Limb (tissue), 2 donors: ENCODE results near the gene EXOG.

Experiments
- DNase-seq, 2 donors: peaks; one replicate each; pipeline ENCODE4 v3.0.0-alpha.2; 2016; ENCODE audit errors: extremely low spot score in 2 of 2

EXOG gene

DNA sequence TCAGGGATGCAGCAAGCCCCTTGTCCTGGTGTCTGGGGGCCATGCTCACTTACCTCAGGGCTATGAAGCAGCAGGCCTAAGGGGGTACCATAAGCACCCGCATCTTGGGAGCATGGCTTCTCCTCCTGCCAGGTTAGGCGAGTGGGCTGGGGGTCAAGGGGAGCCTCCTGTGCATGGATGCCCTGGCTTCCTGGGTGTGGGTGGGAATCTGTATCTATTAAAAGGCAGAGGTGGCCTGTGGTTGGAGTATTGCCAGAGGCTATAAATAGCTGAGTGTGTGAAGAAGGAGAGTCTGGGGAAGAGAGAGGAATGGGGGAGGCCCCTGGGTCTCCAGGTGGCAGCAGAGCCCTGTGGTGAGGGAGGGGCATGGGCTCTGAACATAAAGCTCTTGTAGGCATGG is 22.9 kb upstream of the EXOG start:
- no peak for DNase-seq

DNA sequence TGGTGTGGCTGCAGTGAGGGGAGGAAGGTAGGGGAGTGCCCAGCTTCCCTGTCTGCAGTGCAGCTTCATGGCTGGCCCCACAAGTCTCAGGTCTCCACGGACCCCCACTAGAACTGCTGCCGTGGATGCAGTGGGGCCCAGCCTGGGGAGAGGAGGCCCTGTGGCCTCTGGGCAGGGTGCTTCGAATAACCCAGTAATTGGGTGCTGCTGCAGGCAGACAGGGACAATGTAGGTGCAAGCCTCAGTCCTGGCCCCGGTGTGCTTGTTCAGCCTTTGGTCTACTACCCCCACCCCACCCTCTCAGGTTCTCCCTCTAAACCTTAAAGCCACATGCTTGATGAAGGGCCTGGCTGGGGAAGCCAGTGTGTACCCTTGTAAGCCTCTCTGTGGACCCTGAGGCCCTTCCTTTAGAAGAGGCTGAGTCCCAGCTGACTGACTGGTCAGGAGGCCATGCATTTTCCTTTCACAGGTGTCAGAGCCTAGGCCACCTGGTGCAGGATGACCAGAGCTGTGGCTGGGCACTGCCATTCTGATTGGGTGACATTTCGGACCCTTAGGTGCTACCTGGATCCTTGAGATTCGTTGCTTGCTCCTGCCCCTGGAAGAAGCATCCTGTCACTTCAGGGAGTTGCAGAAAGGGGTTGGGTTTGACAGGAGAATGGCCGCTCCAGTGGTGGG is 21.1 kb upstream of the EXOG start:
- no peak for DNase-seq

DNA sequence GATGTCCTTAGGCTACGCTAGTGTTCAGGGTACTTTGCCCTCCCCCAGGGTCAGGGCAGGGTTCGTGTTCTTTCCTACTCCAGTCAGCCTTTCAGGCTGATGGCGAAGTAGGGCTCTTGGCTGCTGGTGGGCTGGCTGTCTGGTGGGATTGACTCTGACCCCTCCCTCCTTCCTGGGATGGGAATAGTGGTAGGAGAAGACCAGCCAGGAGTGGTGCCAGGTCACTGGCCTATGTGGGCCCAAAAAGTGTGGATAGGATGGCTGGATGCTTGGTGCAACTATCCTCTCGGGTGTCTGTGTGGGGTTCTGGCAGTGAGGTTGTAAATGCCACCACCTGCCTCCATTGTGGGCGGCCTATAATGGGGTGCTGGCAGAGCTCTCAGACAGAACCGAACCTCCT is 20.4 kb upstream of the EXOG start:
- DNase-seq = no peak

DNA sequence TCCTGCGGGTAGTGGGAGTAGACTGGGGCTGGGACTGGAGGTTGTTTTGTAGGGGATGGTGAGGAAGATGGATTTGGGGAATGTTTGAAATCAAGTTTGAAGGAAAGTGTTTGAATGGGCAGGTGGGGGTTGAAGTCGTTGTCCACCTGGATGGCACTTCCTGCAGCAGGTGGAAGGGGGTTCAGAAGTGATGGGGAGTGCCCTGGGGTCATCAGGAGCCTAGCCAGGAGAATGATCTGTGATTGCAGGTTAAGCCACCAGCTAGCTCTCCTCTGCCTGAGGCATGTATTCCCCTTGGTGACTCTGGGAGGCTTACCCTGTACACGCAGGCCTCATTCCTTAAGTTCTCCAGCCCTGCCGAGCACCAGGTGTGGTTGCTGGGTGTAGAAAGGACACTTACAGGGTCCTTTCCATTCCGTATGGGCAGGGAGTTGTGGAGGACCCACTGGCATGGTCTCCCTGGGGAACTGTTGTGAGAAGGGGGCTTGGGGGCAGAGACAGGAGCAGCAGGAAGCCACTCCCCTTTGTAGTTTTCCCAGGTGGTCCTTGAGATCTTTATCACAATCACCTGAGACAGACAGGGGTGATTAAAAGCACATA is 19.9 kb upstream of the EXOG start:
- no peak for DNase-seq

DNA sequence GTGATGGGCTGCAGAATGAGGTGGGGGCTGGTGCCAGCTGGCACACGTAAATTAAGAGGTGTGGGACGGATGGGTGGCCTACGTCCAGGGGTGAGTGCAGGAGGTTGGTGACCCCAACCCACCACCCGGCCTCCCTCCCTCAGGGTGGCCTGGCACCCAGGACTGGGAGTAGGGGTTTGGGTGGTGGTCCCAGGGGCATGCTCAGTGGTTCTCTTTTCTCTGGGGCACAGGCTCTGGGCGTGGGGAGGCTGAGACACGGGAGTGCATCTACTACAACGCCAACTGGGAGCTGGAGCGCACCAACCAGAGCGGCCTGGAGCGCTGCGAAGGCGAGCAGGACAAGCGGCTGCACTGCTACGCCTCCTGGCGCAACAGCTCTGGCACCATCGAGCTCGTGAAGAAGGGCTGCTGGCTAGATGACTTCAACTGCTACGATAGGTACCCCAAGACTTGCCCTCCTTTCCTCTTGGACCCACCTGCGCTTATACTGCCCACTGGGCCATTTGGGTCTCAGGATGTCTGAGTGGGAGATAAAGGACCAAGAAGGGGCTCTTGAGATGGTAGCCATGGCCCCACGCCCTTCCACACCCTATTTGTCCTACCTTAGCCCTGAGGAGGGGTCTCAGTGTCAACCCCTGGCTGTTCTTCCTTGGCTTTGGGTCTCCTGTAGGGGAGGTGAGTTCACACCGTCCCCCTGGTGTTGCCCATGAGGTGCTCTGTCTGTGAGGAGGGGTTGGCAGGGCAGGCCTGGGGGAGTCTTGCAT is 18.9 kb upstream of the EXOG start:
- DNase-seq = no peak

DNA sequence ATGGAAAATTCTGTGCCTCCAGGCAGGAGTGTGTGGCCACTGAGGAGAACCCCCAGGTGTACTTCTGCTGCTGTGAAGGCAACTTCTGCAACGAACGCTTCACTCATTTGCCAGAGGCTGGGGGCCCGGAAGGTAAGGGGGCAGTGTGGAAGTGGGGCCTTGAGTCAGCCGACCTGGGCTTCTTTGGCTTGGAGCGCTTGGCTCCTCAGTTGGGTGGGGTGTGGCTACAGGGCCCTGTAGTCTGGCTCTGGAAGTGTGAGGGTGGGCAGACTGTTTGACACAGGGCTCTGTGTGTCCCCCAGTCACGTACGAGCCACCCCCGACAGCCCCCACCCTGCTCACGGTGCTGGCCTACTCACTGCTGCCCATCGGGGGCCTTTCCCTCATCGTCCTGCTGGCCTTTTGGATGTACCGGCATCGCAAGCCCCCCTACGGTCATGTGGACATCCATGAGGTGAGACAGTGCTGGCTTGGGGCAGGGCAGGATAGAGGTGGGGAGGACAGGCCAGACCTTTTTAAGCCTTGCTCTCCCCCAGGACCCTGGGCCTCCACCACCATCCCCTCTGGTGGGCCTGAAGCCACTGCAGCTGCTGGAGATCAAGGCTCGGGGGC is 18.2 kb upstream of the EXOG start:
- DNase-seq = no peak

DNA sequence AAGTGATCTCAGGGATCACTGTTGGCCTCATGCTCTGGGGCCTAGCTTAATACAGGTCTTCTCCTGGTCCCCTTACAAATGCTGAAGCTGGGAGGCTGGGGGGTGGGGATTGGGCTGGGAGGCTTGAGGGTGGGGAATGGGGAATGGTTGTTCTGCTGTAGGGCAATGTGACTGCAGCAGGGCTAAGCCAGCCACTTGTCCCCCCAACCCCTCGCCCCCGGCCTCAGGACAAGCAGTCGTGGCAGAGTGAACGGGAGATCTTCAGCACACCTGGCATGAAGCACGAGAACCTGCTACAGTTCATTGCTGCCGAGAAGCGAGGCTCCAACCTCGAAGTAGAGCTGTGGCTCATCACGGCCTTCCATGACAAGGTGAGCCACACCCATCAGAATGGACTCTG is 17.2 kb upstream of the EXOG start:
- DNase-seq = no peak

DNA sequence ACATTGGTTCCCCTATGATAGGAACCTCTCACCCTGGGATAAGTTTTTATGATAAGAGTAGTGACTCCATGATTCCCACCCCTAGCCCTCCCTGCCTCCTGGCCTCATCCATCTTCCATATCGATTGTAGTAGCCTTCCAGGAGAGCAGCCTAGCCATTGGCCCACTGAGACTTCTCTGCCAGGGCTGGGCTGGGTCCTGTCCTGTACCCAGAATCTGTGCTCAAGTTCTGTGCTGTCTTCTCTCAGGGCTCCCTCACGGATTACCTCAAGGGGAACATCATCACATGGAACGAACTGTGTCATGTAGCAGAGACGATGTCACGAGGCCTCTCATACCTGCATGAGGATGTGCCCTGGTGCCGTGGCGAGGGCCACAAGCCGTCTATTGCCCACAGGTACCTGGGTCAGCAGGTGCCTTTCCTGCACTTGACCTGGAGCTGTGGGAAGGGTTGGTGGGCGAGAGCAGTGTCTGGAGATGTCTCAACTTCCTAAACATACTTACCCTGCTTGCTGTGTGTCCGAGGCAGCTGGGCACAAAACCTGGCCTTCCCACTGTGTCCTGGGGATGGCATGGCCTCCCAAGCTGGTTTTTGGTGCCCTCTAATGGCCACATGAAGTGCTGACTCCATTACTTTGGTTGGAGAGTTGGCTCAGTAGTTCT is 16.6 kb upstream of the EXOG start:
- peak; percentile 61 for DNase-seq

DNA sequence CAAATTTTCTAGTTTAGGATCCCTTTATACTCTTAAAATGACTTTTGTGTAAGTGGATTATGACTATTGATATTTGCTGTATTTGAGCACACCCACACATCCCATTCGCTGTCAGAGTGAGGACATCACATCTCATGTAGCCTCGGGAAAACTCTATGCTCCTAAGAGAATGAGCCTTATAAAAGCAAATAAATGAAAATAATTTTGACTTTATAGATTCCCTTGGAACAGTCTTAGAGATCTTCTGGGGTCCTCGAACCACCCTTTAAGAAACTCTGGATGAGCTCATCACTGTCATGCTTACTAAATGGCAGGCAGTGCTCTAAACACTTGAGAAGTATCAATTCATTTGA is 16.1 kb upstream of the EXOG start:
- no peak for DNase-seq

DNA sequence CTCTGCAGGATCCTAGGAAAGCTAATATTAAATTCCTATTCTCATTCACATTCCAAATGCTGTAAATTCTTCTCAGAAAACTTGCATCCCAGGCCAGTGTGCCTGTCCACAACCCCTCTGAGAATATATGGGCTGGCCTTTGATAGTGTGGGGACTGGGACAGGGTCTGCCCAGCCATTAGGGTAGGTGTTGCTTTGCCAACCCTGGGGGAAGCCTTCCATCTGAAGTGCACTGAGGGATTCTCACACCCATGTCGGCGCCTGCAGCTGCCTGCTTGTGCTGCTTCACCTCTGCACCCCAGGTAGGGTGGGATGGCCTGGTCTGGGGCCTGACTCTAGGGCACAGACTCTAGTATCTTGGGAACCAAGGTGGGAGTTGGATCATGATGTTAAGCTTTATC is 15.2 kb upstream of the EXOG start:
- no peak for DNase-seq

DNA sequence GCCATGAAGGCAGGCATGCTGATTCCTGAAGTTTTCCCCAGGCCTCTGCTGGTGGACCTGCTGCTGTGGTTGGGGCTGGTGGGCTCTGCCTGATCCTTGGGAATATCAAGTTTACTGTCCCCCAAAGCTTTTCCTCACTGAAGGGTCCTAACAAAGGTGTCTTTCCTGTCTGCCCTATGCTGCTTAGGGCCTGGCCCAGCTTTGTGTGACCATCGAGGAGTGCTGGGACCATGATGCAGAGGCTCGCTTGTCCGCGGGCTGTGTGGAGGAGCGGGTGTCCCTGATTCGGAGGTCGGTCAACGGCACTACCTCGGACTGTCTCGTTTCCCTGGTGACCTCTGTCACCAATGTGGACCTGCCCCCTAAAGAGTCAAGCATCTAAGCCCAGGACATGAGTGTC is 13.2 kb upstream of the EXOG start:
- no peak for DNase-seq

DNA sequence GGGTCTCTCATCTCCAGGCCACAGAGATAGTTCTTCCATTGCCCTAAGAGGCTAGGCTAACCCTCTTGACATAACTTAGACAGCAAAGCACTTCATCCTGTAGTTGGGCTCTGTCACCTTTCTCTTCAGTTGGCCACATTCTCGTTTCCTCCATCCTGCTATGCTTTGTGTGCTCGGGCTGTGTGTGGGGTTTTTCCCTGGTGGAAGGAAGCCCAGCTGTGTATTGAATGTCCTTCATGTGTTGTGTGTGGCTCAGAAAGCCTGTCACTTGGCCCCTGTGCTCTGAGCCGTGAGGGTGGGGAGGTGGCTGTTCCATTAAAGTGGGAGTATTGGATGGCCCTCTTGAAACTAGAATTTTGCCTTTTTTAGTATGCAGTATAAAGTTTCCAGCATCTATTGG is 8.8 kb upstream of the EXOG start:
- DNase-seq = no peak

DNA sequence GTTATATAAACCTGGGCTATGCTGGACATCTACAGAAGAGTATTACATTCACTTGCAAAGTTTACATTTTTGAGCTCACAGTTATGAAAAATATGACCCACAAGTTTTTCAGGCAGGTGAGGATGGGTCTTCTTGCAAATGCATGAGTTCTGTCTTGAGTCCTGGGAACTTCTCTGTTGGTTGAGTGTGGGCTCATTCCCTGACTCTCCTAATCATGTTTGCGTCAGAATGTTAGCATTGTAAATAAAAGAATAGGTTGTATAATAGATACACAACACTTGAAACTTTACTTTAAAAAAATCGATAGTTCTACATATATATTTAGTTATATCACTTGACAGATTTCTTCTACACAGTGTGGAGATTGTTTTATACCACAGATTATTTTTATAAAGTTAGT is 7.2 kb upstream of the EXOG start:
- no peak for DNase-seq

DNA sequence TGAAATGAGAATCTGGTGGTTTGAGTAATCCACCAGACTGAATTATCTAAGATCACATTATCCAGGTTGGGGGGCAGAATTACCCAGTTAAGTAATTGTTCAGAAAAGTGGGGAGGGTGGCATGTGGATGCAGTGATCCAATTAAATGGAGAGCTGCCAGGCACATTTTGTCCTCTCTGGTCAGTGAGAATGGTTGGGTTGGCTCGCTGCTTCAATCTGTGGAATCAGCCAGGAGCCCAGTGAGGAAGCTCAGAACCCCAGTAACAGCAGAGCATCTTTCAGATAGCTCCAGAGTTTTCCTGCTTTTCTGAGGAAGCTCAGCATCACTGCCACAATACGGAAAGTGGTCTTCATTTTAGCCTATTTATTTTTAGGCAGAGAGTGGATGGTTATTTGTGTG is 6.4 kb upstream of the EXOG start:
- DNase-seq = no peak

DNA sequence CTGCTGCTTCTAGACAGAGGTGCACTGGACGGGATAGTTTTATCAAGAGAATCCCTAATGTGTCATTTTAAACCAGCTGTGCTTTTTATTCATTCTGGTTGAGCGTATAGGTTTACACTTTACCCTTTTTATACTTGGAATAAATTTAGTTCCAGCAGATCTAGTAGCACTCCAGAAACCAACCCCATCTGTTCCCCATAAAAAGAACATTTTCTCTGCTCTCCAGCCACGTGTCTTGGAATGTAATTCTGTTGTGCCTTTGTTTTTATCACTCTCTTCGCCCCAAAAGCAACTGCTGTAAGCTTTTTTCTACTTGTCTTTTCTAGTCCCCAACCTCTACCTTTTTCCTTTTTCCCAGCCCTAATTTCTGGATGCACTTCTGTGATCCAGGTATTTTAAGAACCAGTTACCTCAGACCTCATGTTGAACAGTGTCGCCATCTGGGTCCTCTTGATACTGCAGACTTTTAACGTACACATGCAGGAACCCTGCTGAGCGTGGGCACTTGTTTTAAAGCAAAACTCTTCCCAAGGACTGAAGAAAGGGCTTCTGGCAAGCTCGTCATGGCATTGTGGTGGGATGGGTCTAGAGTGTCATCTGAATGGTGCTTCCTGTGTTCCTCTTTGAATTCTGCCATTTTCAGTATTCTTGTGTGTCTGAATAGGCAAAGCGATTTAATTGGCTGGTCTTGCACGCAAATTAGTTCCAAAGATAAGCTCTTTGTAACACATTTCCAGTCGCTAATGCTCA is 5.7 kb upstream of the EXOG start:
- peak in 1 of 2 donors; percentile 47 for DNase-seq

DNA sequence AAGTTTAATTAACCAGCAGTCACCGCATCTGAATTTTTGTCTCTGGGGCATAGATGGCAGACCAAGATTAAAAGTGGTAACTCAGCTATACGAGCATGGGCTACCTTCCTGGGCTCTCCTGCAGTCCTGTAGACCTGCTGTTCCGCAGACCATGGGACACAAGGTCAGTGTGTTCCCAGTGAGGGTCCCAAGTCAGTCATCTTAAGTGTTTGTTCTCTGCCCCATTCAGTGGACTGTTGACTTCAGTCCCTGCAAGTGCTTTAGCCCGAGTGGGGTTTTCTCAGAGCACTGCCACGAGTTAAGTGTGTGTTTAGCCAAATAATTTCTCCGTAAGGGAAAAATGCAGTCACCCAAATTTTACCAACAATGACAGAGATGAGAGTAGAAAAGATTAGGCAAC is 4.9 kb upstream of the EXOG start:
- DNase-seq = no peak

DNA sequence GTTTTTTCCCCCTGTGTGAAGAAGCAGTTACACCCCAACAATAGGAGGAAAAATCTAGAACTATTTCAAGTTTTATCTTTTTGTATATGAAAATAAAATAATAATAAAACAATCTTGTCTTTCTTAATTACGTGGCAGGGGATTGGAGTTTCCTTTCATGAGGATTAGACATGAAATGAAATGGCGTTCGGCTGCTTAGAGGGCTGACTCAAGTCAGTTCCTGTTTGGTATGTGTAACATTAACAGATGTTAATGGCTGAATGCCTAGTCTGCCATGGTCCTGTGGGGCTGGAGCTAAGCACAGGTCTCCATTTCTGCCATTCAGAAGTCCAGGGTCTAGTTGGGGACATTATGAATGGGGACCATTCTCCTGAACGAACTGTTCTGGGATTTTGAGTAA is 3.1 kb upstream of the EXOG start:
- DNase-seq = no peak

DNA sequence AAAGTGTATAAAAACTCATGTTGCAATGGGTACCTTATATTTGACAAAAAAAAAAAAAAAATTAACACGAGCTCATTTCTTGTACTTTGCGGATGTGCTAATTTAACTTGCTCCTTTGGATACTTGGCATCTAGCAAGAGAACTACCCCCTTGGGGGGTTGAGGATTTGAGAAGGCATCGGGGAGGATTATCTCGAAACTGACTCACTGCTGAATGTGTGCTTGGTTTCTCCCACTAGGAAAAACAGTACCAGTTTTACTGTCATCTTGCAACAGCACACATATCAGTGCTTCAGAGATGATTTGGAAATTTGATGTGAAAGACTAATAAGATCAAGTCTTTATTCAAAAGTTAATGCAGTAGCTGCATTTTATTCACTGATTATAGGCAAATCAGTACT is 891 bp downstream of the EXOG start:
- DNase-seq = no peak

DNA sequence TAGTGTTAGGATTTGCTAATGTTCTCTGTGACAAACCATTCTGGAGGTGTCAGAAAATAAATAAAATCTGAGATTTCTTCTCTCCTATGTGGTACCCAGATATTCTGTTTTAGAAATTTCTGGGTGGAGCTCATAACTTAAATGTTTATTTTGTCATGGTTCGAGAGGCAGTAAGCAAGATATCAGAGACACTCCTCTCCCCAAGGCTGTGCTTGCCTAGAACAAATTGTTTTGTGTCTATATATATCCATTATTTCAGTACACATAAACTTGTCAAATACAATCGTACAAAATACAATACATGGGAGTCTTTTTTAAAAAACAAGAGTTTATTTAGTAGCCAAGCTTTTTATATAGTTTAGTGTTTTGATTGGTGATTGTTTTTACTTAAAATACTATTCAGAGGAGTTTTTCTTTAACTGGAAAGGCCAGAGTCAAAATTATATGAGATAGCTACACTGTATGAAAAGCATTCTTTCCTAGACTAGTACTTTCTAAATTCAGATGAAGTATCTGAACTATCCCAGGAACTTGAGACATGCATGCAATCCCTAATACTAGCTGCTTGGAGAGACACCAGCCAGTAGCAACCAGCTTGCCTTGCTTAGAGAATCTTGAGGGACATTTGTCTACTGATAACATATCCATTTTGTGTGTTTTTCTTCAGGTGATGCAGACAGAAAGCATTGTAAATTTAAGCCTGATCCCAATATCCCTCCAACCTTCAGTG is 4.7 kb downstream of the EXOG start:
- no peak for DNase-seq

DNA sequence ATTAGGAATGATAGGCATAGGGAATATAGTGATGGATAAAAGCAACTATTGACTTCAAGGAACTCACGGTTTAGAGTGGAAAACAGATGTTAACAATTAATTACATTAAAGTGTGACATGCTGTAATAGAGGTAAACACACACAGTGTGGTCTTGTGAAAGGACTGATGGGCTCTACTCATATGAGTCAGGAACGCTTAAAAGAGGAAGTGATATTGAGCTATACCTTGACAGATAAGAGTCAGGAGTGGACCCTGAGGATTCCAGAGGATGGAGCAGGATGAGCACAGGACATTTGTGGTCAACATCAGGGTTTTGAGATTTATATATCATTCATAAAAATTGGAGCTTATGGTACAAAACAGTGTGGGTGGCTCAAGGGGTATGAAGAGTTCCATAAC is 11.0 kb downstream of the EXOG start:
- no peak for DNase-seq

DNA sequence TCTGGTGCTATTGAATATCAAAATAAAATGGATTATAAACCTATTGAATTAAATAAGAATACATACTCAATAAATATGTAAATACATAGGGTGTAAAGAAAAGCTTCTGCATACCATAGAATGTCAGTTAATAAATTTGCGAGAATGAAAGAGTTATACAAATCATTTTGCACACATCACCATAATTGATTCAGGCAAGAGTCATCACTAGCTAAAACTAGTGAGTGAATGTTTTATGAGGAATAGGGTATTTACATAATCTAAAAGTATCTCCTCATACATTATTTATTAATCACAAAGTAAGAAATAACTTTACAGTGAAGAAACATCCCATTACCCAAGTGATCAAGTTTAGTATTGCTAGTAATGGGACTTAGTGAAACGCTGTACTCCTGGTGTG is 13.6 kb downstream of the EXOG start:
- DNase-seq = no peak
